ENCODE measurements around the gene RTP3.

Gene RTP3

GRCh38 chr3:46455231-46456115 lies 42.3 kb upstream of the RTP3 start:
- TF ChIP-seq CTCF (IDR thresholded peaks at IDR 0.05; ENCODE audit: low read depth, low read length): no peak
- no peak for DNase-seq (ENCODE audit: extremely low read depth, low read depth)

GRCh38 chr3:46456118-46456517 lies 41.7 kb upstream of the RTP3 start:
- DNase-seq (ENCODE audit: extremely low read depth, low read depth): no peak
- no peak for TF ChIP-seq CTCF (IDR thresholded peaks at IDR 0.05; ENCODE audit: low read depth, low read length)

- DNase-seq (ENCODE audit: extremely low read depth, low read depth): no peak
- no peak for TF ChIP-seq CTCF (IDR thresholded peaks at IDR 0.05; ENCODE audit: low read depth, low read length)
Observed at GRCh38 chr3:46460051-46460450, 37.7 kb upstream of the RTP3 start.

GRCh38 chr3:46462111-46462510 lies 35.7 kb upstream of the RTP3 start:
- no peak for TF ChIP-seq CTCF (IDR thresholded peaks at IDR 0.05; ENCODE audit: low read depth, low read length)
- DNase-seq (ENCODE audit: extremely low read depth, low read depth): no peak

GRCh38 chr3:46462511-46462910 lies 35.3 kb upstream of the RTP3 start:
- DNase-seq (ENCODE audit: extremely low read depth, low read depth): no peak
- no peak for TF ChIP-seq CTCF (IDR thresholded peaks at IDR 0.05; ENCODE audit: low read depth, low read length)

- no peak for DNase-seq (ENCODE audit: extremely low read depth, low read depth)
- TF ChIP-seq CTCF (IDR thresholded peaks at IDR 0.05; ENCODE audit: low read depth, low read length): no peak
Observed at GRCh38 chr3:46463120-46463867, 34.5 kb upstream of the RTP3 start.

- TF ChIP-seq CTCF (IDR thresholded peaks at IDR 0.05; ENCODE audit: low read depth, low read length): no peak
- no peak for DNase-seq (ENCODE audit: extremely low read depth, low read depth)
Observed at GRCh38 chr3:46463868-46464241, 33.9 kb upstream of the RTP3 start.
